ENCODE data around the gene FKBP2.

The FKBP2 gene

DNA sequence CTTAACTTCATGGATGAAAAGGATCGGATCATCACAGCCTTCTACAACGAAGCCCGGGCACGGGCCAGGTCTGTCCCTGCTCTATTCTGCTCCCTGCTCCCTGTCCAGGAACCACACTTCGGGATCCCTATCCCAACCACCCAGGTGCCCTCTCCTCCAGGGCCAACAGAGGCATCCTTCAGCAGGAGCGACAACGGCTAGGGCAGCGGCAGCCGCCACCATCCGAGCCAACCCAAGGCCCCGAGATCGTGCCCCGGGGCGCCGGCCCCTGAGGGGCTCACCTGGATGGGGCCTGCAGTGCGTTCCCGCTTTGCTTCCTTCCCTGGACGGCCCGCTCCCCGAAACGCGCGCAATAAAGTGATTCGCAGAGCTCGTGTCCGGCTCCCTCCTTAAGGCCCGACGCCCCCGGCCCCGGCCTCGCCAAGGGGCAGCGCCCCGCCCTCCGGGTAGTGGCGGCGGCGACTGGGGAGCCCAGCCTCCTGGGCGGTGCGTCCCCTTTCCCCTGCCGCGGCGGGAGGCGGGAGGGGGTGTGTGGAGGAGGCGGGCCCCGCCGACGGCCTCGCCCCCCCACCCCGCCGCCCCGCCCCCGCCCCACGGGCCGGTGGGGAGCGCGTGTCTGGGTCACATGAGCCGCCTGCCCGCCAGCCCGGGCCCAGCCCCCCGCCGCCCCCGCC lies 6.8 kb upstream of the FKBP2 start, which contains the start of gene VEGFB:
TSS of gene VEGFB (plus strand) at position 672 of the 674 bp plus-strand sequence. CDS start 250 bp downstream, outside the sequence.
- TF ChIP-seq, protein P1, sequence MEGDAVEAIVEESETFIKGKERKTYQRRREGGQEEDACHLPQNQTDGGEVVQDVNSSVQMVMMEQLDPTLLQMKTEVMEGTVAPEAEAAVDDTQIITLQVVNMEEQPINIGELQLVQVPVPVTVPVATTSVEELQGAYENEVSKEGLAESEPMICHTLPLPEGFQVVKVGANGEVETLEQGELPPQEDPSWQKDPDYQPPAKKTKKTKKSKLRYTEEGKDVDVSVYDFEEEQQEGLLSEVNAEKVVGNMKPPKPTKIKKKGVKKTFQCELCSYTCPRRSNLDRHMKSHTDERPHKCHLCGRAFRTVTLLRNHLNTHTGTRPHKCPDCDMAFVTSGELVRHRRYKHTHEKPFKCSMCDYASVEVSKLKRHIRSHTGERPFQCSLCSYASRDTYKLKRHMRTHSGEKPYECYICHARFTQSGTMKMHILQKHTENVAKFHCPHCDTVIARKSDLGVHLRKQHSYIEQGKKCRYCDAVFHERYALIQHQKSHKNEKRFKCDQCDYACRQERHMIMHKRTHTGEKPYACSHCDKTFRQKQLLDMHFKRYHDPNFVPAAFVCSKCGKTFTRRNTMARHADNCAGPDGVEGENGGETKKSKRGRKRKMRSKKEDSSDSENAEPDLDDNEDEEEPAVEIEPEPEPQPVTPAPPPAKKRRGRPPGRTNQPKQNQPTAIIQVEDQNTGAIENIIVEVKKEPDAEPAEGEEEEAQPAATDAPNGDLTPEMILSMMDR (IDR thresholded peaks at IDR 0.05), result no peak

DNA sequence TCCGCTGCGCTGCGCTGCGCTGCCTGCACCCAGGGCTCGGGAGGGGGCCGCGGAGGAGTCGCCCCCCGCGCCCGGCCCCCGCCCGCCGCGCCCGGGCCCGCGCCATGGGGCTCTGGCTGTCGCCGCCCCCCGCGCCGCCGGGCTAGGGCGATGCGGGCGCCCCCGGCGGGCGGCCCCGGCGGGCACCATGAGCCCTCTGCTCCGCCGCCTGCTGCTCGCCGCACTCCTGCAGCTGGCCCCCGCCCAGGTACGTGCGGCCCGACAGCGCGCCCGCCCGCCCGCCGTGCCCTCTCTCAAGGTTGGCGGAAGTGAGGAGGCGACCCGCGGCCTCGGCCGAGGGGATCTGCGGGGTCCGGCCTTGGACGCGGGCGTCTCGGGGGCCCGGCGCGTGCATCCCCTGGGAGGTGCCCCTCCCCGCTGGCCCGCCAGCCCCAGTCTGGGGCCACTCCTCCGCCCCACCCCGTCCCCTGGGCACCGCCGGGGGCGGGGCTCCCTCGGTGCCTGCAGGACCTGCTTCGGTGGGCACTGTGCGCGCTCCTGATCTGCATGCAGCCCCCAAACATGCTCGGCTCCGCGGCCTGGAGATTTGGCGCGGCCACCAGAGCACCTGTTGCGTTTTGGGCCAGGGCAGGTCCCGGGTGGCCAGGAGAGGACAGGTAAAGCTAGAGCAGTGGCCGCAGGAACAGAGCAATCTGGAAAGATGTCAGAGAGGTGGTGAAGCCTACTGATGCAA lies 6.1 kb upstream of the FKBP2 start:
- H3K27ac ChIP-seq, result peak overlapping the region; percentile 88 to 97
- TF ChIP-seq, protein P1 (IDR thresholded peaks at IDR 0.05), result no peak
- DNase-seq (ENCODE audit: low spot score), result no peak

More for the DNA sequence above, 6.8 kb upstream of the FKBP2 start, which contains the start of gene VEGFB:
- peak within 1 kb of the TSS; percentile 84 for H3K4me3 ChIP-seq
- peak within 1 kb of the TSS; percentile 88 to 97 for H3K27ac ChIP-seq
- no peak for DNase-seq (ENCODE audit: low spot score)

DNA sequence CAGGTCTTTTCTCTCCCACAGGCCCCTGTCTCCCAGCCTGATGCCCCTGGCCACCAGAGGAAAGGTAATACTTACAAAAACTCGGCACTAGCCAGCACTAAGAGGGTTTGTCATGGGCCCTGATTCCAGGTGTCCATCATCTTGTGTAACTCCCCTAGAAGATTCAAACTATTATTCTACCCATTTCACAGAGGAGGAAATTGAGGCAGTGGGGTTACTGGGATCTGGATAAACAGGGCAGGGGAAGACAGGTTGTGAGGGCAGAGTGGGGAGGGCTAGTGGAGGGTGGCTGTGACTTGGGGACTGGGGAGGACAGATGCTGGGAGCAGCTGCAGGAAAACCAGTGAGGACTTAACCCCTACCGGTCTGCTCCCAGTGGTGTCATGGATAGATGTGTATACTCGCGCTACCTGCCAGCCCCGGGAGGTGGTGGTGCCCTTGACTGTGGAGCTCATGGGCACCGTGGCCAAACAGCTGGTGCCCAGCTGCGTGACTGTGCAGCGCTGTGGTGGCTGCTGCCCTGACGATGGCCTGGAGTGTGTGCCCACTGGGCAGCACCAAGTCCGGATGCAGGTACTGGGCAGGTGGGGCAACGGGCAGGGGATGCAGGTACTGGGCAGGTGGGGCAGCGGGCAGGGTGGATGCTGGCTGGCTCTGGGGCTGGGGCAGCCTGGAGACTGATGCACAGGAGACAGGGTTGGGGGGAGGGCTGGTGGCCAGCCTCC lies 5.3 kb upstream of the FKBP2 start:
- DNase-seq (ENCODE audit: low spot score), result no peak
- TF ChIP-seq, protein P1 (IDR thresholded peaks at IDR 0.05), result no peak
- H3K4me3 ChIP-seq, result peak overlapping the region; percentile 84
- H3K27ac ChIP-seq, result peak overlapping the region; percentile 88 to 97

More for the DNA sequence above, 6.1 kb upstream of the FKBP2 start:
- H3K4me3 ChIP-seq, result peak overlapping the region; percentile 84

DNA sequence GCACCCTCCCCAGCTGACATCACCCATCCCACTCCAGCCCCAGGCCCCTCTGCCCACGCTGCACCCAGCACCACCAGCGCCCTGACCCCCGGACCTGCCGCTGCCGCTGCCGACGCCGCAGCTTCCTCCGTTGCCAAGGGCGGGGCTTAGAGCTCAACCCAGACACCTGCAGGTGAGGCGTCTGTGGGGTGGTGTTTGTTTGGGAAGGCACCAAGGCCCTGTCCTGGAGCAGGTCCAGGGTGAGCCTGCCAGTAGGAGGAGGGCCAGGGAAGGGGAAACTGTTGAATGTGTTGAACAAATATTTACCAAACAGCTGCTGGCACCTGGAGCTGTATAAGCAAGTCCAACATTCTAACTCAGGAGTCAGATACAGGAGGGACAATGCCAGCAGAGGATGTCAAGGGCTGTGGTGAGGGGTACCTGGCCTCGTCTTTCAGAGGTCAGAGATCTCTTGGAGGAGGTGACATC lies 3.4 kb upstream of the FKBP2 start:
- no peak overlapping the region for H3K4me3 ChIP-seq
- TF ChIP-seq, protein P1 (IDR thresholded peaks at IDR 0.05), result no peak
- DNase-seq (ENCODE audit: low spot score), result no peak
- peak overlapping the region in 1 of 2 donors; percentile 31 for H3K27ac ChIP-seq

DNA sequence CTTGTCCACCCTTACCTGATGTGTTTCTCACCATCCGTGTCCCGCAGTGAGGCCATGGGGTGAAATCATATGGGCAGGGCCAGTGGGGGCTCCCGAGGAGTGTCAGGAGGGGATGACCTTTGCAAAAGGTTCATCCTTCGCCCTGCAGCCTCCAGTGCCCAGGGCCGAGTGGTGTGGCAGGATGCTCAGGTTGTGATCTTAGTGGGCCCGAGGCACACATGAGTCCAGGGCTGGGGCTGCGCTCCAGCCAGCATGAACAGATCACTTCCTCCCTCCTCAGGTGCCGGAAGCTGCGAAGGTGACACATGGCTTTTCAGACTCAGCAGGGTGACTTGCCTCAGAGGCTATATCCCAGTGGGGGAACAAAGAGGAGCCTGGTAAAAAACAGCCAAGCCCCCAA lies 2.8 kb upstream of the FKBP2 start:
- no peak overlapping the region for H3K27ac ChIP-seq
- H3K4me3 ChIP-seq, result no peak overlapping the region
- no peak for DNase-seq (ENCODE audit: low spot score)
- TF ChIP-seq, protein P1 (IDR thresholded peaks at IDR 0.05), result no peak

DNA sequence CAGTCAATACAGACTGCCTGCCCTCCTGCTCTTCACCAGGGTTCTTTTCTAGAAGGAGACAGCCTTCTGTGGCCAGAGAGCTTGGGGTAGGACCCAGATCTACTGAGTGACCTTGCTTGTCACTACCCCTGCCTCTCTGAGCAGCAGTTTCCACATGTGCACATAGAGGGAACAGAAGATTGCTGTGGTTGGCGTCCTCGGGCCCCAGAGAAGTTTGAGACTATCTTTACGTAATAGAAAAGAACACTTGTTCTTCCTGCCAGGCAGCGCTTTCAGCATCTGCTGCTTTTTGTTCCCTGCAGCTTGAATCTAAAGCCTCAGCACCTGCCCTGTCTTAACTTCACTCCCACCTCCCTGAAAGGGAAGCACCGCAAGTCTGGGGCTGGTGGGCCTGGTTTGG lies 1.9 kb upstream of the FKBP2 start:
- DNase-seq (ENCODE audit: low spot score), result no peak
- TF ChIP-seq, protein P1 (IDR thresholded peaks at IDR 0.05), result no peak
- no peak overlapping the region for H3K4me3 ChIP-seq
- H3K27ac ChIP-seq, result peak overlapping the region in 1 of 2 donors; percentile 56

All from coronary artery (tissue), 2 donors.